DMS53 (cell line): ENCODE results near the gene LTBP4.
A peak's percentile ranks its signal among the peaks of the same experiment; 100 is the strongest.
"Not testable (repeated sequence)": the region's sequence is repeated elsewhere in the genome, so short reads cannot be mapped to it uniquely, and the experiment has no call there.

Experiments
- DNase-seq: peaks from one replicate; lab custom pipeline; 2025; lab: John Stamatoyannopoulos, UW

Gene LTBP4

DNA sequence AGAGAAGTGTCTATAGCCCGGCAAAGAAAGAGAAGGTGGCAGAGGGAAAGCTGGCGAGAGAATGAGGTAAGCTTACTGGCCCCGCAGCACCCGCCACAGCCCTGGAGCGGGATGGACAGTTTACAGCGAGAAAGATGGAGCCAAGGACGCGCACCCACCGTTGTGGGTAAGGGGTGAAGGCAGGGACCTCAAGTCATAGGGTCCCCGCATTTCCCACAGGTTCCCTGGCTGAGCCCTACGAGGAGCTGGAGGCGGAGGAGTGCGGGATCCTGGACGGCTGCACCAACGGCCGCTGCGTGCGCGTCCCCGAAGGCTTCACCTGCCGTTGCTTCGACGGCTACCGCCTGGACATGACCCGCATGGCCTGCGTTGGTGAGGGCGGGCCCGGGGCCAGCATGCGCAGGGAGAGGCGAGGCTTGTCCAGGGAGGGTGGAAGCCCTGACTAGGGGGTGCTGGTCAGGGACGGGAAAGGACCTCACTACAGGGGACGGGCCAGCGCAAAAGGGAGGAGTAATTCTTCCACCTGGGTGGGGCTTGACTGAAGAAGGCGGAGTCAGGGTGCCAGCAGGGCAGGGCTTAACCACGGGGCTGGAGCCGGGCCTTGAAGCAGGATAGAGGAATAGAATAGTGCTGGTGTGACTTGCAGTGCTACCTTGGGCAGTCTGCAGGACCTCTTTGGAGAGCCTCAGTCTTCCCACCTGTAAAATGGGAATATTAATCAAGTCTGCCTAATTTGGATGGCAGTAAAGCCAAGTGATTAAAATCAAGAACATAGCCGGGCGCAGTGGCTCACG, 26.5 kb downstream of the LTBP4 start:
- no peak for DNase-seq

DNA sequence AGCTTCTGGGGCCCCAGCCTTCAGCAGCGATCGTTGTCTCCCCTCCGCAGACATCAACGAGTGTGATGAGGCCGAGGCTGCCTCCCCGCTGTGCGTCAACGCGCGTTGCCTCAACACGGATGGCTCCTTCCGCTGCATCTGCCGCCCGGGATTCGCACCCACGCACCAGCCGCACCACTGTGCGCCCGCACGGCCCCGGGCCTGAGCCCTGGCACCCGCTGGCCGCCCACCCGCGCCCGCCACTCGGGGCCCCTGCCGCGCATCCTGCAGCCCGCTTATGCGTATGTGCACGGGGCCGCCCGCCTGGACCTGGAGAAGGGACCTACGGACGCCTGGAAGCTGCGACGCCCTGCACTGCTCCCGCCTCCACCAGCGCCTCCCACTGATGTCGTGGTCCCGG, 28.2 kb downstream of the LTBP4 start:
- no peak for DNase-seq

GRCh38 chr19:40630571-40631160, 29.5 kb downstream of the LTBP4 start:
- DNase-seq: no peak

DNA sequence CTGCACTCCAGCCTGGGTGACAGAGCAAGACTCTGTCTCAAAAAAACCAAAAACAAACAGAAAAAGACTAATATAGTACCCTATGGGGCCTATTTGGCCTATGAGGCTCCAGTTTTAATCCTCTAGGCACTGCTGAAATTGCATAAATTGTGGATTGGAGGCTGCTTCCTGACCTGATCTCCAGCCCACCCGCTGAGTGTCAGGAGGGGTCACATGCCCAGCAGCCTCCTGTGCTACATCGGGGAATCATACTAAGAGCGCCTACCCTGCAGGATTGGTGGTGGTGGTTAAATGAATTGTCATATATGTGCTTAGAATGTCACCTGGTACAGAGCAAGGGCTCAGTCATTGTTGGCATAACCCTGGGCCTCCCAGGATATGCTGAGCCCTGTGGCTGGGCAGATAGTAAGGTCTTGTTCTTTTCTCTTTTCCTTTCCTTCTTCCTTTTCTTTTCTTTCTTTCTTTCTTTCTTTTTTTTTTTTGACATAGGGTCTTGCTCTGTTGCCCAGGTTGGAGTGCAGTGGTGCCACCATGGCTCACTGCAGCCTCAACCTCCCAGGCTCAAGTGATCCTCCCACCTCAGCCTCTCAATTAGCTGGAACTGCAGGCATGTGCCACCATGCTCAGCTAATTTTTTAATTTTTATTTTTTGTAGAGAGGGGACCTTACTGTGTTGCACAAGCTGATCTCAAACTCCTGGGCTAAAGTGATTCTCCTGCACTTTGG, 31.3 kb downstream of the LTBP4 start:
- DNase-seq: no peak

DNA sequence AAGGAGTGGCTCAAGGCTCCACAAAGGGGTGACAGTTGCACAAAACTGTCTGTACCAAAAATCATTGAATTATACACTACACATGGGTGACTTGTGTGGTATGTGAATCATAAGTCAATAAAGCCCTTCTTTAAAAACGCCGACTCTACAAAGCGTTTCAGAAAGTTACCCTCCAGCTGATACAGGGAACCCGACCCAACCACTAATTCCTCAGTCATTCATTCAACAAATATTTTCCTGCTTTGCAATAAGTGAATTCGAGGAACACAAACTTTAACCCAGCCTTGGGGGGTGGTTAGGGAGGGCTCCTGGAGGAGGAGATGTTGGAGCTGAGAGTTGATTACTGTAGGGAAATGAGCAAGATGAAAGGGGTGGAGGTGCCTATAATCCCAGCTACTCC, 32.0 kb downstream of the LTBP4 start:
- DNase-seq: no peak

GRCh38 chr19:40638327-40638726, 37.2 kb downstream of the LTBP4 start:
- DNase-seq: no peak

GRCh38 chr19:40639638-40639982, 38.4 kb downstream of the LTBP4 start:
- DNase-seq: no peak

DNA sequence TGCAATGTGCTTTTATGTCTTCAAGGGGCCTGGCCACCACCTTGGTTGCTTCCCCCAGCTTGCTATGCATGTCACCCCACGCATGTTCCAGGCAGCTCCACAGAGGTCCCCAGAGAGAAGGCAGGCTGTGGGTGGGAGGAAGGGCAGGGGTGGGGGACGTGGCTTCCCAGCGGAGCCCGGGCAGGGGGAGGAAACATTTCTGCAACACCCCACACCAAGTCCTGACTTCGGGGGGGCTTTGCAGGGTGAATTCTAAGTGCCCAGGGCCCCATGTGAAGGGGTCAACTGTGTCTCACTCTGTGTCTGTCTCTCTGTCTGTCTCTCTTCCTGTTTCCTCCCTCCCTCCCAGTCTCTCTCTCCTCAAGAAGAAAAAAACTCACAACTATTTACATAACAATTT, 39.6 kb downstream of the LTBP4 start:
- DNase-seq: no peak

GRCh38 chr19:40641281-40641680, 40.1 kb downstream of the LTBP4 start:
- DNase-seq: no peak

GRCh38 chr19:40642051-40642706, 41.0 kb downstream of the LTBP4 start:
- no peak for DNase-seq

DNA sequence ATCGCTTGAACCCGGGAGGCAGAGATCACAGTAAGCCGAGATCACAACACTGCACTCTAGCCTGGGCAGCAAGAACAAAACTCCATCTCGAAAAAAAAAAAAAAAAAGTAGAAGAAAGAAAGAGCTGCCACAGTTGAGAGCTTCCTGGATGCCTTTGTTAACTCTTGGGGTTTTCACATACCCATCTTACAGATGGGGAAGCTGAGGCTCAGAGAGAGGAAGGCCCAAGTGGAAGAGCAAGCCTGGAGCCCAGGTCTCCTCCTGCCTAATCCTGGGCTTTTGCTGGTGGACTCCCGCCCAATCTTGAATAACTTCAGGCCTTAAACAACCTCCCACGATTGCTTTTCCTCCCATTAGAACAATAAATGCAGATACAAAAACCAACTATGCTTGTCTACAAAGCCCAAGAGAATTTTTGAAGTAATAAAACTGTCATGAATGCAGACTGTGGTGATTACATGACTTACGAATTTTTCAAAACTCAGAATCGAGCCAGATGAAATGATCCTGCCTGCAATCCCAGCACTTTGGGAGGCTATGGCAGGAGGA, 41.7 kb downstream of the LTBP4 start:
- DNase-seq: no peak

GRCh38 chr19:40646743-40647254, 45.6 kb downstream of the LTBP4 start:
- DNase-seq: peak; percentile 82

DNA sequence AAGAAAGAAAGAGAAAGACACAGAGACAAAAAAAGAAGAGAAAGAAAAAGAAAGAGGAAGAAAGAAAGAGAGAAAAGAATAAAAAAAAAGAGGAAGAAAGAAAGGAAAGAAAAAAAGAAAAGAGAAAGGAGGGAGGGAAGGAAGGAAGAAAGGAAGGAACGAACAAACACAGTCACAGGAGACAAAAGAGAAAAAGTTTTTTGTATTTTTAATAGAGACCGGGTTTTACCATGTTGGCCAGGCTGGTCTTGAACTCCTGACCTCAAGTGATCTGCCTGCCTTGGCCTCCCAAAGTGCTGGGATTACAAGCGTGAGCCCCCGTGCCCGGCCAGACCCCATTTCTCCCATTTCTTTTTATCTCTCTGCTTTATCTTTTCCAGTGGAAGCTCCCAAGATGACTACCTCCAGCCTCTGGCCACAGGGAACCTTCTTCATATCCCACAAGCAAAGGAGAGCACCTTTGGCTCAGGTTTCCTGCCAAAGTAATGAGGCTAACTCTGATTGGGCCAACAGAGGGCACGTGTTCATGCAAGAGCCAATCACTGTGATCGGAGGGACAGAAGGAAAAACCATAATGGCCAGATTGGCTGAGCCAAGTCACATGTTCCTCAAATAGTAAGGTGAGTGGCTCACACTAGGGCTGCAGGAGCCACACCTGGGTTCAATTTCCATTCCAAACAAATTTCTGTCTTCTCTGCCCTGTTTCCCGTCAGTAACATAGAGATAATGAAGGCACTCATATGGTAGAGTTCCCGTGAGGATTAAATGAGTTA, 48.9 kb downstream of the LTBP4 start:
- DNase-seq: peak; percentile 53

DNA sequence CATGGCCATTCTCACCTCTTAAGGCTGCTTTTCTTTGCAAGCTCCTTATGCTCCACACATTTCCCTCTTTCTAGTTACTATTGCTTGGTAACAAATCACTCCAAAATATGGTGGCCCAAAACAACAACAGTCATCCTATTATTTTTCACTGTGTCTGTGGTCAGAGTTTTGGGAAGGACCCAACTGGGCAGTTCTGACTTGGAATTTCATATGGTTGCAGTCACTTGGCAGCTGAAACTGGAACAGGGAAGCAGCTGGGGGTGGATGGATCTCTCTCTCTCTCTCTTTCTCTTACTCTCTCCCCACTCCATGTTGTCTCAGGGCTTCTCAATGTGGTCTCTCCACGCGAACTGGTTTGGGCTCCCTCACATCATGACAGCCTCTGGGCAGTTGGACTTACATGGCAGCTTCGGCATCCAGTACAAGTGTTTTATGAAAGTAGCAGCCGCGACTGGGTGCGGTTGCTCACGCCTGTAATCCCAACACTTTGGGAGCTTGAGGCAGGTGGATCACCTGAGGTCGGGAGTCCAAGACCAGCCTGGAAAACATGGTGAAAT, 49.7 kb downstream of the LTBP4 start:
- DNase-seq: no peak

GRCh38 chr19:40652303-40652702, 51.1 kb downstream of the LTBP4 start:
- DNase-seq: not testable (repeated sequence)

DNA sequence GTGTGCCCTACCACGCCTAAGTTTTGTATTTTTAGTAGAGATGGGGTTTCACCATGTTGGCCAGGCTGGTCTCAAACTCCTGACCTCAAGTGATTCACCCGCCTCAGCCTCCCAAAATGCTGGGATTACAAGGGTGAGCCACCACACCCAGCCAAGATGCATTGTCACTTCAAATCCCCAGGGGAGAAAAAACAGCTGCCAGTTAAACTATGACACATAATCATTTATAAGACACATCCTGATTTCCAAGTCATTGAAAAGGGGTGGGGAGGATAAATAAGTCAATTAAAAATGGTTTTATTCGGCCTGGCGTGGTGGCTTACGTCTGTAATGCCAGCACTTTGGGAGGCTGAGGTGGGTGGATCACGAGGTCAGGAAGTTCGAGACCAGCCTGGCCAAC, 54.5 kb downstream of the LTBP4 start:
- not testable (repeated sequence) for DNase-seq

DNA sequence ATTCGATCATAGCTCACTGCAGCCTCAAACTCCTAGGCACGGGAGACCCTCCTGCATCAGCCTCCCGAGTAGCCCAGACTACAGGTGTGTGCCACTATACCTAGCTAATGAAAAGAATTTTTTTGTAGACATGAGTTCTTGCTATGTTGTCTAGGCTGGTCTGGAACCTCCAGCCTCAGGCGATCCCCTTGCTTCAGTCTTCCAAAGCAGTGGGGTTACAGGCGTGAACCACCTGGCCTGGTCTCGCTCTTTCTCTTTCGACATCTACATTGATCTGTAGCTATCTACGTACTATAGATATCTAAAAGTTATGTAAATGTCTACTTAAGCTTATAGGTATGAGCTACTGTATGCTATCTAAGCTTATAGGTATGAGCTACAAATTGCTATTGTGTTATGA, 56.9 kb downstream of the LTBP4 start:
- no peak for DNase-seq

DNA sequence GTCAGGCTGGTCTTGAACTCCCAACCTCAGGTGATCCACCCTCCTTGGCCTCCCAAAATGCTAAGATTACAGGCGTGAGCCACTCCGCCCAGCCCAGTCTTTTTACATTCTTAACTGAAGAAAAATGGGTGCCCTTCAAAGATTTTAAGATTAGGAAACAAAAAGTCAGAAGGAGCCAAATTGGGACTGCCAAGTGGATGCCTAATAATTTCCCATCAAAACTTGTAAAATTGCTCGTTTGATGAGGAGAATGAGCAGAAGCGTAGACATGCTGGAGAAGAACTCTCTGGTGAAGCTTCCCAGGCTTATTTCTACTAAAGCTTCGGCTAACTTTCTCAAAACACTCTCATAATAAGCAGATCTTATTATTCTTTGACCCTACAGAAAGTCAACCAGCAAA, 57.9 kb downstream of the LTBP4 start:
- DNase-seq: no peak

- DNase-seq: no peak
These were observed 58.4 kb downstream of the LTBP4 start for GRCh38 chr19:40659566-40659965.

GRCh38 chr19:40661616-40662015, 60.4 kb downstream of the LTBP4 start:
- no peak for DNase-seq
